HEK293 (cell line): Measurements from ENCODE around the gene NAP1L4.
A peak's percentile ranks its signal among the peaks of the same experiment; 100 is the strongest.

ENCODE experiments used
- EGR2 ChIP-seq: fragments of 450-650 bp; formaldehyde crosslinking; IDR thresholded peaks from 2 replicates; pipeline ENCODE4 v1.5.1; 2016; ENCODE audit warnings: low read depth, missing biosample characterization, missing genetic modification characterization
- HOXC10 ChIP-seq: sonication (generic); formaldehyde crosslinking; IDR thresholded peaks from 2 replicates; pipeline ENCODE4 v1.8.1; 2023; ENCODE audit warnings: mild to moderate bottlenecking, missing genetic modification reagents
- PRDM2 ChIP-seq: fragments of 450-650 bp; formaldehyde crosslinking; IDR thresholded peaks from 2 replicates; pipeline ENCODE4 v1.5.1; 2016; ENCODE audit warnings: missing biosample characterization, missing genetic modification characterization, borderline replicate concordance
- RBAK ChIP-seq: fragments of 450-650 bp; formaldehyde crosslinking; IDR thresholded peaks from 2 replicates; pipeline ENCODE4 v1.5.1; 2016; ENCODE audit warnings: missing biosample characterization, missing genetic modification characterization
- TCF7L2 ChIP-seq: IDR thresholded peaks from 2 replicates; pipeline ENCODE4 v1.6.1; 2011; ENCODE audit warnings: low read depth, mild to moderate bottlenecking, inconsistent platforms, low read length, moderate library complexity, borderline replicate concordance
- ZBTB20 ChIP-seq: fragments of 450-650 bp; formaldehyde crosslinking; IDR thresholded peaks from 2 replicates; pipeline ENCODE4 v1.5.1; 2016; ENCODE audit warnings: missing biosample characterization, missing genetic modification characterization
- ZBTB49 ChIP-seq: fragments of 450-650 bp; formaldehyde crosslinking; IDR thresholded peaks from 2 replicates; pipeline ENCODE4 v1.5.1; 2016; ENCODE audit warnings: missing biosample characterization, missing genetic modification characterization, low read depth
- ZFHX2 ChIP-seq: fragments of 450-650 bp; formaldehyde crosslinking; conservative IDR thresholded peaks from 2 replicates; pipeline ENCODE4 v1.5.1; 2016; ENCODE audit warnings: missing biosample characterization, missing genetic modification characterization
- ZNF133 ChIP-seq: fragments of 450-650 bp; formaldehyde crosslinking; IDR thresholded peaks from 2 replicates; pipeline ENCODE4 v1.5.1; 2016; ENCODE audit warnings: missing biosample characterization, missing genetic modification characterization
- ZNF140 ChIP-seq: fragments of 450-650 bp; formaldehyde crosslinking; IDR thresholded peaks from 2 replicates; pipeline ENCODE4 v1.5.1; 2016; ENCODE audit warnings: missing biosample characterization, missing genetic modification characterization
- ZNF2 ChIP-seq: fragments of 450-650 bp; formaldehyde crosslinking; IDR thresholded peaks from 2 replicates; pipeline ENCODE4 v1.5.1; 2016; ENCODE audit warnings: missing biosample characterization, missing genetic modification characterization
- ZNF266 ChIP-seq: fragments of 450-650 bp; formaldehyde crosslinking; IDR thresholded peaks from 2 replicates; pipeline ENCODE4 v1.5.1; 2016; ENCODE audit warnings: missing biosample characterization, missing genetic modification characterization, low read depth
- ZNF280D ChIP-seq: fragments of 450-650 bp; formaldehyde crosslinking; IDR thresholded peaks from 2 replicates; pipeline ENCODE4 v1.5.1; 2016; ENCODE audit warnings: missing biosample characterization, missing genetic modification characterization
- ZNF366 ChIP-seq: fragments of 450-650 bp; formaldehyde crosslinking; conservative IDR thresholded peaks from 2 replicates; pipeline ENCODE4 v1.5.1; 2016; ENCODE audit warnings: missing biosample characterization, missing genetic modification characterization
- ZNF473 ChIP-seq: fragments of 450-650 bp; formaldehyde crosslinking; IDR thresholded peaks from 2 replicates; pipeline ENCODE4 v1.5.1; 2017; ENCODE audit warnings: missing biosample characterization, missing genetic modification characterization
- ZNF561 ChIP-seq: fragments of 450-650 bp; IDR thresholded peaks from 2 replicates; pipeline ENCODE4 v1.5.1; 2018; ENCODE audit warnings: missing biosample characterization, missing genetic modification characterization, borderline replicate concordance
- ZNF670 ChIP-seq: fragments of 450-650 bp; formaldehyde crosslinking; IDR thresholded peaks from 2 replicates; pipeline ENCODE4 v1.5.1; 2016; ENCODE audit warnings: missing biosample characterization, missing genetic modification characterization, low read depth
- ZNF704 ChIP-seq: fragments of 450-650 bp; formaldehyde crosslinking; IDR thresholded peaks from 2 replicates; pipeline ENCODE4 v1.5.1; 2016; ENCODE audit warnings: missing biosample characterization, missing genetic modification characterization
- ZNF747 ChIP-seq: fragments of 450-650 bp; formaldehyde crosslinking; IDR thresholded peaks from 2 replicates; pipeline ENCODE4 v1.5.1; 2016; ENCODE audit warnings: missing biosample characterization, missing genetic modification characterization
- ZNF76 ChIP-seq: fragments of 450-650 bp; formaldehyde crosslinking; IDR thresholded peaks from 2 replicates; pipeline ENCODE4; 2016; ENCODE audit warnings: low read depth, missing biosample characterization, missing genetic modification characterization, borderline replicate concordance
- ZXDB ChIP-seq: fragments of 450-650 bp; formaldehyde crosslinking; IDR thresholded peaks from 2 replicates; pipeline ENCODE4 v1.5.1; 2016; ENCODE audit warnings: missing biosample characterization, missing genetic modification characterization
- TF ChIP-seq, protein P1 (sequence below): fragments of 450-650 bp; formaldehyde crosslinking; IDR thresholded peaks from 2 replicates; pipeline ENCODE4 v1.5.1; 2016; ENCODE audit warnings: missing biosample characterization, missing genetic modification characterization
- TF ChIP-seq, protein P2 (sequence below): fragments of 450-650 bp; formaldehyde crosslinking; IDR thresholded peaks from 2 replicates; pipeline ENCODE4 v1.5.1; 2016; ENCODE audit warnings: missing biosample characterization, missing genetic modification characterization

The NAP1L4 gene

DNA sequence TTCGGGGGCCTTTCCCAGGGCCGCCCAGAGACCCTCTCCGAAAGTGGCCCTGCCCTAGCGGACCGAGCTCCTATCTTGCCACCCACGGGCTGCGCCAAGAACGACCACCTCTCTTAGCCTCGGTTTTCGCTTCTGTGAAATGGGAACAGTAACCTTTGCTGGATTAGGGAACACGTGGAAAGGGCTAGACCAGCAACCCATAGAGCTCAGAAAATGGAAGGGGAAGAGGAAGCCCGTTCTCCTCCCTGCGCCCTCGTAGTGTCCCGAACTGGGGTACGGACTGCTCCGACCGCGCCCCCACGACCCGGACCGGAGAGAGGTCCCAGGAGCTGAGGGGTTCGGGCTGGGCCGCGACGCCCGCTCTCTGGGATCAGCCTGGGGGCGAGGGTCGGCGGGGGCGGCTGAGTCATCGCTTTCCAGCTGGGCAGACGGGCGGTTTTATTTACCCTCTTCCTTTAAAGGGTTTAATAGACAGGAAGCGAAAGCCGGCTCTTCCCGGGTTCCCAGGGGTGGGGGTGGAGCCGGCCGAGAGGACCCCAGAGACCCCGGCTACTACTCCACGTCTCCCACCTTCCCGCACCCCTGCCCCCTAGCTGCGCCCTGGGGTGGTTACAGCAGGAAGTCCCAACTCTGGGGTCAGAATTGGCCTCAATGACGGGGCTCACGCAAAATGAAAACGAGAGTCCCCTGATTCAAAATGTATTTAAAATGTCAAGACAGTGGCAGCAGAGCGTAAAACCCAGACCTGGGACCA is 62.0 kb downstream of the NAP1L4 start (continued):
- TF ChIP-seq PRDM2 (tag by site-specific recombination) = no peak
- TF ChIP-seq ZNF280D (tag by site-specific recombination) = 0 out of 2 replicates have a peak, but pooled peaks have one; percentile 26
- no peak for TF ChIP-seq RBAK (tag by site-specific recombination)
- TF ChIP-seq ZNF747 (tag by site-specific recombination) = no peak
- TF ChIP-seq ZNF133 (tag by site-specific recombination) = no peak
- peak; percentile 56 for TF ChIP-seq ZBTB20
- no peak for TF ChIP-seq ZNF140 (tag by site-specific recombination)
- TF ChIP-seq, protein P1, sequence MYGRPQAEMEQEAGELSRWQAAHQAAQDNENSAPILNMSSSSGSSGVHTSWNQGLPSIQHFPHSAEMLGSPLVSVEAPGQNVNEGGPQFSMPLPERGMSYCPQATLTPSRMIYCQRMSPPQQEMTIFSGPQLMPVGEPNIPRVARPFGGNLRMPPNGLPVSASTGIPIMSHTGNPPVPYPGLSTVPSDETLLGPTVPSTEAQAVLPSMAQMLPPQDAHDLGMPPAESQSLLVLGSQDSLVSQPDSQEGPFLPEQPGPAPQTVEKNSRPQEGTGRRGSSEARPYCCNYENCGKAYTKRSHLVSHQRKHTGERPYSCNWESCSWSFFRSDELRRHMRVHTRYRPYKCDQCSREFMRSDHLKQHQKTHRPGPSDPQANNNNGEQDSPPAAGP (tag by site-specific recombination) = 0 out of 2 replicates have a peak, but pooled peaks have one; percentile 53
- peak; percentile 80 for TF ChIP-seq EGR2 (tag by site-specific recombination)
- TF ChIP-seq, protein P2, sequence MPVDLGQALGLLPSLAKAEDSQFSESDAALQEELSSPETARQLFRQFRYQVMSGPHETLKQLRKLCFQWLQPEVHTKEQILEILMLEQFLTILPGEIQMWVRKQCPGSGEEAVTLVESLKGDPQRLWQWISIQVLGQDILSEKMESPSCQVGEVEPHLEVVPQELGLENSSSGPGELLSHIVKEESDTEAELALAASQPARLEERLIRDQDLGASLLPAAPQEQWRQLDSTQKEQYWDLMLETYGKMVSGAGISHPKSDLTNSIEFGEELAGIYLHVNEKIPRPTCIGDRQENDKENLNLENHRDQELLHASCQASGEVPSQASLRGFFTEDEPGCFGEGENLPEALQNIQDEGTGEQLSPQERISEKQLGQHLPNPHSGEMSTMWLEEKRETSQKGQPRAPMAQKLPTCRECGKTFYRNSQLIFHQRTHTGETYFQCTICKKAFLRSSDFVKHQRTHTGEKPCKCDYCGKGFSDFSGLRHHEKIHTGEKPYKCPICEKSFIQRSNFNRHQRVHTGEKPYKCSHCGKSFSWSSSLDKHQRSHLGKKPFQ (tag by site-specific recombination) = no peak
- TF ChIP-seq HOXC10 (CRISPR knock-in tag) = no peak
- no peak for TF ChIP-seq ZBTB49 (tag by site-specific recombination)
- TF ChIP-seq ZNF76 (tag by site-specific recombination) = no peak
- no peak for TF ChIP-seq ZNF366 (tag by site-specific recombination)
- no peak for TF ChIP-seq ZNF704 (tag by site-specific recombination)
- peak; percentile 91 for TF ChIP-seq ZFHX2 (tag by site-specific recombination)
- TF ChIP-seq ZNF473 = no peak
- no peak for TF ChIP-seq TCF7L2
- 0 out of 2 replicates have a peak, but pooled peaks have one; percentile 40 for TF ChIP-seq ZXDB (tag by site-specific recombination)
- TF ChIP-seq ZNF561 (tag by site-specific recombination) = no peak
- TF ChIP-seq ZNF670 (tag by site-specific recombination) = no peak
- no peak for TF ChIP-seq ZNF266
- TF ChIP-seq ZNF2 = no peak; the same call in 1 of the 2 replicates
